Calu3 (cell line): Measurements from ENCODE around the gene PCYT1A. TPM values are rescaled to one million over a fixed set of nuclear protein-coding genes. Genes with fewer than 3 reads are reported as not detected.

Experiments used
- BruUV-seq: library from RNA; stranded (reverse); fragments of 400-500 nt; replicated peaks from 2 replicates; lab custom pipeline; 2021; lab: Mats Ljungman, UMichigan
- CTCF ChIA-PET: fragments of 300-600 bp; sonication (Branson Sonifier 250); formaldehyde crosslinking; loops from one replicate; lab custom pipeline; 2022; ENCODE audit warnings: antibody characterized with exemption; lab: Charles Lee
- DNase-seq: peaks from one replicate; pipeline ENCODE4 v3.0.0; 2022
- H3K27ac Mint-ChIP-seq: one replicate; pipeline ENCODE4 v1.8.0; 2022; ENCODE audit warnings: mixed read lengths; ENCODE audit not compliant: unreplicated experiment
- H3K27me3 Mint-ChIP-seq: one replicate; pipeline ENCODE4 v1.8.0; 2022; ENCODE audit warnings: mixed read lengths; ENCODE audit not compliant: unreplicated experiment
- H3K36me3 Mint-ChIP-seq: one replicate; pipeline ENCODE4 v1.8.0; 2022; ENCODE audit warnings: mild to moderate bottlenecking, moderate library complexity, mixed read lengths; ENCODE audit not compliant: insufficient read depth, unreplicated experiment
- H3K4me1 Mint-ChIP-seq: one replicate; pipeline ENCODE4 v1.8.0; 2022; ENCODE audit warnings: mild to moderate bottlenecking, low read depth, mixed read lengths; ENCODE audit not compliant: unreplicated experiment
- H3K4me3 Mint-ChIP-seq: one replicate; pipeline ENCODE4 v1.8.0; 2022; ENCODE audit warnings: mild to moderate bottlenecking, low read depth, moderate library complexity, mixed read lengths; ENCODE audit not compliant: unreplicated experiment
- H3K9me3 Mint-ChIP-seq: one replicate; pipeline ENCODE4 v1.8.0; 2022; ENCODE audit warnings: low read depth, mixed read lengths; ENCODE audit not compliant: unreplicated experiment
- CTCF ChIP-seq: fragments of 200-600 bp; IDR thresholded peaks from one replicate; pipeline ENCODE4 v1.8.0; 2022; ENCODE audit warnings: antibody characterized with exemption; ENCODE audit not compliant: unreplicated experiment
- intact Hi-C: fragments of 100-400 bp; cut with micrococcal nuclease; formaldehyde crosslinking; loops from one replicate; pipeline ENCODE4 v1.10.0; 2022; ENCODE audit not compliant: unreplicated experiment
- total RNA-seq: library from RNA; stranded (reverse); gene quantifications from 2 replicates; pipeline ENCODE4 v1.2.3, GENCODE V29; 2022

Gene PCYT1A
- total RNA-seq, 1 experiment from 2014 or later: 47.0 TPM

- CTCF ChIA-PET: interaction anchor here (0.6 to 0.8 kb wide), 3 partner anchors 11 to 386 kb away, joined by 3 to 7 read pairs (median 6); no protein-coding TSS in a partner anchor
- intact Hi-C loops: no loop called here
- peaks cover 32% of the 10 kb centered on the region for H3K4me1 Mint-ChIP-seq
These were observed 5.6 kb downstream of the PCYT1A start for GRCh38 chr3:196281962-196282361.

GRCh38 chr3:196280689-196281440 lies 6.7 kb downstream of the PCYT1A start:
- Mint-ChIP-seq H3K27me3 (no peaks in the 10 kb centered on the region), H3K4me1 (peaks cover 24% of the 10 kb centered on the region), H3K4me3 (no peak overlapping the region), H3K27ac (no peak overlapping the region), H3K9me3 (no peaks in the 10 kb centered on the region), H3K36me3 (peaks cover 5% of the 10 kb centered on the region)
- CTCF ChIA-PET: interaction anchor here (0.6 to 0.8 kb wide), 2 partner anchors 13 to 93 kb away, joined by 3 to 6 read pairs; no protein-coding TSS in a partner anchor
- TF ChIP-seq CTCF: no peak
- BruUV-seq: no TSS peak
- intact Hi-C loops: no loop called here
- no peak for DNase-seq

More at GRCh38 chr3:196281962-196282361, 5.6 kb downstream of the PCYT1A start:
- Mint-ChIP-seq H3K36me3 (peaks cover 12% of the 10 kb centered on the region), H3K4me3 (no peak overlapping the region), H3K27me3 (no peaks in the 10 kb centered on the region), H3K27ac (no peak overlapping the region), H3K9me3 (no peaks in the 10 kb centered on the region)
- BruUV-seq: no TSS peak
- TF ChIP-seq CTCF: no peak
- no peak for DNase-seq

DNA sequence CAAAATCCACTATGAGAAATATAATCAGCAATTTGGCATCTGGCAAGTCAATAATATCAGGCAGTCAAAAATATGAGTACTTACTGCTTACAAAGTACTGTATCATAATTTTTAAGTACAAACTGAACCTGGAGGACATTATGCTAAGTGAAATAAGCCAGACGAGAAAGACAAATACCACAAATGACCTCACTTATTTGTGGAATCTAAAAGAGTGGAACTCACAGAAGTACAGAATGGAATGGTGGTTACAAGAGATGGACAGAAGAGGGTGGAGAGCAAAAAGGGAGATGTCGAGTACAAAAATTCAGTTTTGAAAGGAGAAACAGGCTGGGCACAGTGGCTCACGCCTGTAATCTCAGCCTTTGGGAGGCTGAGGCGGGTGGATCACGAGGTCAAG lies 12.4 kb downstream of the PCYT1A start:
- intact Hi-C loops: no loop called here
- CTCF ChIA-PET: no interaction called here
- peaks cover 5% of the 10 kb centered on the region for H3K36me3 Mint-ChIP-seq
- H3K4me3 Mint-ChIP-seq: no peak overlapping the region
- peaks cover 4% of the 10 kb centered on the region for H3K9me3 Mint-ChIP-seq
- H3K27me3 Mint-ChIP-seq: no peaks in the 10 kb centered on the region
- no peak overlapping the region for H3K27ac Mint-ChIP-seq
- DNase-seq: no peak
- H3K4me1 Mint-ChIP-seq: peaks cover 16% of the 10 kb centered on the region
- no TSS peak for BruUV-seq
- TF ChIP-seq CTCF: no peak

- H3K27me3 Mint-ChIP-seq: no peaks in the 10 kb centered on the region
- no peak overlapping the region for H3K27ac Mint-ChIP-seq
These were observed 12.9 kb downstream of the PCYT1A start for GRCh38 chr3:196274585-196274984.

More at GRCh38 chr3:196274585-196274984, 12.9 kb downstream of the PCYT1A start:
- Mint-ChIP-seq H3K4me1 (peaks cover 18% of the 10 kb centered on the region), H3K36me3 (peaks cover 8% of the 10 kb centered on the region), H3K9me3 (peaks cover 4% of the 10 kb centered on the region), H3K4me3 (no peak overlapping the region)
- BruUV-seq: no TSS peak
- intact Hi-C loops: no loop called here
- TF ChIP-seq CTCF: no peak
- no peak for DNase-seq
- CTCF ChIA-PET: no interaction called here
